ENCODE results near the gene GTF2IRD1. TPM values are rescaled to one million over a fixed set of nuclear protein-coding genes. Genes with fewer than 3 reads are reported as not detected.
"Not testable (repeated sequence)": the region's sequence is repeated elsewhere in the genome, so short reads cannot be mapped to it uniquely, and the experiment has no call there.

Gene GTF2IRD1
- total RNA-seq, 4 donors from 2014 or later: 14.6 to 35.7 (median 17.1) TPM

- WGBS, 2 donors: 82 to 84% methylated on average over 9 to 10 of the region's 10 CpGs
- no peak for DNase-seq (ENCODE audit: low spot score in 2 of 2)
Measured at GRCh38 chr7:74424291-74424880, 29.3 kb upstream of the GTF2IRD1 start.

DNA sequence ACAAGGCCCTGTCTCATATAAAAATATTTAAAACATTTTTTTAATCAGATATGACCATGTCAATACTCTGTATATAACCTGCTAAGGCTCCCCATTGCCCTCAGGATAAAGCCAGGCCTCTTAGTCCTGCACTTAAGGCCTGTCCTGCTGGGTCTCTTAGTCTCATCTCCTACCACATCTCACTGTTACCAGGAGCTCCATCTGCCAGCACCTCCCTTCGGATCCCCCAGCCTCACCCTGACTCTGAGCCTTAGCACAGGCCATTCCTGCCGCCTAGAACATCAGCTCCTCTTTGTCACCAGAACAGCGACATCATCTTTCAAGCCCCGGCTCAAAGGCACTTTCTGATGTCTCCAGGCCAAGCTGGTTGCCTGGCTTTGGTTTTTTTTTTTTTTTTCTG is 25.7 kb upstream of the GTF2IRD1 start:
- WGBS, 2 donors: 85 to 88% methylated on average over 4 of the region's 4 CpGs
- DNase-seq (ENCODE audit: low spot score in 2 of 2): no peak
- H3K4me3 ChIP-seq: no peak overlapping the region
- no peaks in the 10 kb centered on the region for H3K36me3 ChIP-seq
- H3K4me1 ChIP-seq: no peaks in the 10 kb centered on the region
- H3K27me3 ChIP-seq: no peaks in the 10 kb centered on the region
- TF ChIP-seq EP300 (IDR thresholded peaks at IDR 0.05): no peak
- TF ChIP-seq CTCF (IDR thresholded peaks at IDR 0.05): no peak
- no peak for TF ChIP-seq POLR2A (IDR thresholded peaks at IDR 0.05)
- H3K9me3 ChIP-seq: no peaks in the 10 kb centered on the region
- no peak overlapping the region for H3K27ac ChIP-seq

More at GRCh38 chr7:74424291-74424880, 29.3 kb upstream of the GTF2IRD1 start:
- Histone ChIP-seq H3K4me3 (no peak overlapping the region), H3K36me3 (no peaks in the 10 kb centered on the region), H3K4me1 (no peaks in the 10 kb centered on the region), H3K27me3 (no peaks in the 10 kb centered on the region), H3K9me3 (no peaks in the 10 kb centered on the region), H3K27ac (no peak overlapping the region)
- TF ChIP-seq POLR2A (IDR thresholded peaks at IDR 0.05) (no peak), CTCF (IDR thresholded peaks at IDR 0.05) (no peak), EP300 (IDR thresholded peaks at IDR 0.05) (no peak)

GRCh38 chr7:74429153-74429747 is 24.5 kb upstream of the GTF2IRD1 start:
- DNase-seq (ENCODE audit: low spot score in 2 of 2): no peak
- TF ChIP-seq EP300 (IDR thresholded peaks at IDR 0.05) (no peak), CTCF (IDR thresholded peaks at IDR 0.05) (no peak), POLR2A (IDR thresholded peaks at IDR 0.05) (no peak)
- no peaks in the 10 kb centered on the region for H3K27me3 ChIP-seq
- no peak overlapping the region for H3K4me3 ChIP-seq
- no peaks in the 10 kb centered on the region for H3K4me1 ChIP-seq
- no peaks in the 10 kb centered on the region for H3K36me3 ChIP-seq
- H3K9me3 ChIP-seq: no peaks in the 10 kb centered on the region
- H3K27ac ChIP-seq: no peak overlapping the region
- 45 to 56% methylated on average over 17 of the region's 17 CpGs for WGBS, 2 donors

GRCh38 chr7:74430409-74430808 is 23.3 kb upstream of the GTF2IRD1 start:
- DNase-seq (ENCODE audit: low spot score in 2 of 2); H3K4me3 ChIP-seq; H3K27ac ChIP-seq; H3K9me3 ChIP-seq; H3K36me3 ChIP-seq; H3K27me3 ChIP-seq; H3K4me1 ChIP-seq: not testable (repeated sequence)
- WGBS, 2 donors: 78 to 80% methylated on average over 9 of the region's 9 CpGs

DNA sequence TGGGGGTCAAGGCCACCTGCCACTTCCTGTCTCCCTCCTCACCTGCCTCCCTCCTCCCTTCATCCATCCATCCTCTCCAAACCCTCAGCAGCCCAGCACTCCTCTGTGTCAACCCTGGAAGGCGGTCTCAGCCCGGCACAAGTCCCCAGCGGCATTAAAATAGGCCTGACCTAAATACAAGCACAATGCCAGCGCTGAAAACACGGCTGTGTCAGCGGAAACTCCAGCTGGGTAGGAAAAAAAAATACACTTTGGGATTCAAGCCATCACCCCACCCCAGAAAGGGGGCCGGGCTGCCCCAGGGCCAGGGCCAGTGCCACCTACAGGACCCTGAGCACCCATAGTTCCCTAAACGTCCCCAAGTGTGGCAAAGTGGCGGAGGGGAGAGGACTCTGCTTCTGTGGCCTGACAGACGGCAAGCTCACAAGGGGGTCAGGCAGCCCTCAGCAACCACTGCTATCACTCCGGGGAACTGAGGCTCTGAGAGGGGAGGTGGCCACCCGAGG is 22.7 kb upstream of the GTF2IRD1 start:
- H3K9me3 ChIP-seq: no peaks in the 10 kb centered on the region
- DNase-seq (ENCODE audit: low spot score in 2 of 2): no peak
- H3K27ac ChIP-seq: peak overlapping the region in 1 of 4 donors; percentile 2
- no peaks in the 10 kb centered on the region for H3K27me3 ChIP-seq
- 42 to 59% methylated on average over 12 of the region's 12 CpGs for WGBS, 2 donors
- no peak overlapping the region for H3K4me3 ChIP-seq
- no peaks in the 10 kb centered on the region for H3K4me1 ChIP-seq
- TF ChIP-seq POLR2A (IDR thresholded peaks at IDR 0.05) (no peak), EP300 (IDR thresholded peaks at IDR 0.05) (no peak), CTCF (IDR thresholded peaks at IDR 0.05) (no peak)
- no peaks in the 10 kb centered on the region for H3K36me3 ChIP-seq

GRCh38 chr7:74437291-74437571 is 16.5 kb upstream of the GTF2IRD1 start:
- H3K4me1 ChIP-seq; H3K4me3 ChIP-seq; DNase-seq (ENCODE audit: low spot score in 2 of 2); H3K27ac ChIP-seq; H3K27me3 ChIP-seq; H3K36me3 ChIP-seq: not testable (repeated sequence)
- H3K9me3 ChIP-seq: peaks cover 0 to 12% (median 0%) of the 10 kb centered on the region in 4 donors
- 93 to 100% methylated on average over 1 of the region's 1 CpG for WGBS, 2 donors
